DND-41 (cell line): ENCODE data around the gene VPS35L.

ENCODE experiments used
- CTCF ChIP-seq: IDR thresholded peaks from 2 replicates; pipeline ENCODE4 v1.5.1; 2012; ENCODE audit warnings: borderline replicate concordance, low read length, moderate library complexity, mild to moderate bottlenecking; ENCODE audit not compliant: poor library complexity, severe bottlenecking; ENCODE audit errors: extremely low read depth
- EZH2 ChIP-seq: IDR thresholded peaks from 3 replicates; pipeline ENCODE4 v1.6.1; 2012; ENCODE audit warnings: borderline replicate concordance, low read depth, mild to moderate bottlenecking, moderate library complexity, low read length, inconsistent platforms; ENCODE audit not compliant: severe bottlenecking

- TF ChIP-seq CTCF (no peak), EZH2 (no peak)
Observed at GRCh38 chr16:19666477-19666876, 111.0 kb downstream of the VPS35L start.
